Measurements from ENCODE around the gene CDC7. TPM values are rescaled to one million over a fixed set of nuclear protein-coding genes. Genes with fewer than 3 reads are reported as not detected.

The CDC7 gene
- total RNA-seq, 1 donor from 2014 or later: 16.3 TPM

DNA sequence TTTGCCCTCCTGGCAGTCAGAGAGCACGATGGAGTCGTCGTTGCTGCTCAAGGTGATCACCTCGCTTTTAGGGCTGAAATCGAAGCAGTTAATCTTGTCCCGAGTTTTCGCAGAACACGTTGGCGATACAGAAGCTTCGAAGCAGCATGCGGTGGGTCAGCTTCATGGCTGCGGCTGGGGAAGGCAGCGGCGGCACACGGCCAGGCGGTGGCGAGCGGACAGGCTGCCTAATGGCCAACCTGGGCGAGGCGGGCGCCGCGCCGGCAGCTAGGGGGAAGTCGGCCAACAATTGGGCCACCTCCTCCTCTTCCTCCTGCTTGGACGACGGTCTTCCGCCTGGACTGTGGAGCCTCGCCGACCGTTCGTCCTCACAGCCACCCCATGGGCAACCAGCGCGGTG is 34.8 kb downstream of the CDC7 start:
- H3K27ac Mint-ChIP-seq: no peak overlapping the region
- no peaks in the 10 kb centered on the region for H3K9me3 Mint-ChIP-seq
- no peak overlapping the region for H3K4me3 Mint-ChIP-seq
- H3K36me3 Mint-ChIP-seq: no peaks in the 10 kb centered on the region
- H3K4me1 Mint-ChIP-seq: no peaks in the 10 kb centered on the region
- DNase-seq (ENCODE audit: low spot score in 2 of 2, unreplicated experiment in 2 of 2): no peak
- peaks cover 6% of the 10 kb centered on the region for H3K27me3 Mint-ChIP-seq (ENCODE audit: low read depth)
- TF ChIP-seq, protein P1, sequence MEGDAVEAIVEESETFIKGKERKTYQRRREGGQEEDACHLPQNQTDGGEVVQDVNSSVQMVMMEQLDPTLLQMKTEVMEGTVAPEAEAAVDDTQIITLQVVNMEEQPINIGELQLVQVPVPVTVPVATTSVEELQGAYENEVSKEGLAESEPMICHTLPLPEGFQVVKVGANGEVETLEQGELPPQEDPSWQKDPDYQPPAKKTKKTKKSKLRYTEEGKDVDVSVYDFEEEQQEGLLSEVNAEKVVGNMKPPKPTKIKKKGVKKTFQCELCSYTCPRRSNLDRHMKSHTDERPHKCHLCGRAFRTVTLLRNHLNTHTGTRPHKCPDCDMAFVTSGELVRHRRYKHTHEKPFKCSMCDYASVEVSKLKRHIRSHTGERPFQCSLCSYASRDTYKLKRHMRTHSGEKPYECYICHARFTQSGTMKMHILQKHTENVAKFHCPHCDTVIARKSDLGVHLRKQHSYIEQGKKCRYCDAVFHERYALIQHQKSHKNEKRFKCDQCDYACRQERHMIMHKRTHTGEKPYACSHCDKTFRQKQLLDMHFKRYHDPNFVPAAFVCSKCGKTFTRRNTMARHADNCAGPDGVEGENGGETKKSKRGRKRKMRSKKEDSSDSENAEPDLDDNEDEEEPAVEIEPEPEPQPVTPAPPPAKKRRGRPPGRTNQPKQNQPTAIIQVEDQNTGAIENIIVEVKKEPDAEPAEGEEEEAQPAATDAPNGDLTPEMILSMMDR (IDR thresholded peaks at IDR 0.05; ENCODE audit: unreplicated experiment): no peak

DNA sequence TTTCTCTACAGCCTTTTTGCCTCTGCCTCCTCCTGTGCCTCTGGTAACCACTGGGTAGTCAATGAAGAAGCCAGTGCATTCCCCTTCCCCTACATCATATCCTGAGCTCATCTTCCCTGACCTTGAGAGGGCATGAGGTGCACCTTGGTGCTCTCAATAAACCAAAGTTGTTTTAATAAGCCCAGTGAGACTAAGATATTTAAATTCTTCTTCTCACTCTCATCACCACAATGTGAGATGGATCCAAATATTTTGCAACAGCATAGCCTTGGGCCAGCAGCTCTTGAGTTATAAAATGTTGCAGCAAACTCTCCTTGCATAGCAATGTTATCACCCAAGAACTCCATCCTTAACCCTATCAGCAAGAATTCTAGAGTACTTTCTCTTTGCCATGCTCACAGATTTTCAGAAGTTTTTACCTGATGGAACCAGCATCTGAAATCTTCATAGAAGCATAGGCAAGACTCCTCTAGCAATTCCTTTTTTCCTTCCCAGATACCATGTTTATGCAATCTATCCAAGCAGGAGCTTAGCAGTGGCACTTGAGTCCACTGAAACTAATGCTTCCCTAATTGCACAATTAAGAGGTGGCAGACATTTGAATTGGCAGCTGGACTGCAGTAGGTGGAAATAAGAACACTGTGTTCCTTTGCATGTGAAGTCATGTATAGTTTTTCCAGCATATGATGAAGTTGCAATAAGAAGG is 36.8 kb downstream of the CDC7 start:
- no peaks in the 10 kb centered on the region for H3K4me1 Mint-ChIP-seq
- peaks cover 12% of the 10 kb centered on the region for H3K27me3 Mint-ChIP-seq (ENCODE audit: low read depth)
- DNase-seq (ENCODE audit: low spot score in 2 of 2, unreplicated experiment in 2 of 2): no peak
- H3K27ac Mint-ChIP-seq: no peak overlapping the region
- no peaks in the 10 kb centered on the region for H3K9me3 Mint-ChIP-seq
- H3K4me3 Mint-ChIP-seq: no peak overlapping the region
- H3K36me3 Mint-ChIP-seq: no peaks in the 10 kb centered on the region
- TF ChIP-seq, protein P1 (IDR thresholded peaks at IDR 0.05; ENCODE audit: unreplicated experiment): no peak

DNA sequence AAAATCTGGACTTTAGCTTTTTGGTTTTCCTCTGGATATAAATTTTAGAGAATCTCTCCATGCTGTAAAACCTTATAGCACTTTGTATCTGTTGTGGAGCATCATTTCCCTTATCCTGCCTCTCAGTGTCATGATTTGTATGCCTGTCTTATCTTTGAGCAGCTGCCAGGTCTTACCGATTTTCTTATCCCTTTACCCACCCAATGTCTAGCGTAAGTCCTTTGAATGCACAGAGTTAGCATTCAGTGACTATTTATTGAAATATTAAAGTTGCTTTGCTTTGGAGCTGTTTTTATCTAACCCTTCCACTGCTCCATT is 37.3 kb downstream of the CDC7 start:
- H3K9me3 Mint-ChIP-seq: no peaks in the 10 kb centered on the region
- no peaks in the 10 kb centered on the region for H3K36me3 Mint-ChIP-seq

DNA sequence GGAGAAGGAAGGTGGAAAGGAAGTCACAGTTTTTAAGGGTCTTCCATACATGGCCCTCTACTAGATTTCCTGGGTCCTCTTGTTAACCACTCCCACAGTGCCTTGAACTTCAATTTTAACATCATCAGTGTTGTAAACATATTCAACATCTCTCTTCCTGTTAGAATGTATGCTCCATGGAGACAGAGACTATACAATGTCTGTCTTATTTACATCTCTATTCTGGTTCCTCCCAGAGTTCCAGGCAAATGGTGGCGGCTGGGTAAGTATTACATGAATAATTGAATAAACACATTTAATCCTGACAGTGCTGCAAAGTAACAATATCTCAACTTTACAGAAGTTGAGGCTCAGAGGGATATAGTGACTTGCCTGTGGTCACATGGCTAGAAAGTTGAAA is 40.3 kb downstream of the CDC7 start:
- Mint-ChIP-seq H3K36me3 (no peaks in the 10 kb centered on the region), H3K4me1 (no peaks in the 10 kb centered on the region), H3K9me3 (no peaks in the 10 kb centered on the region), H3K4me3 (no peak overlapping the region), H3K27me3 (ENCODE audit: low read depth) (peaks cover 19% of the 10 kb centered on the region), H3K27ac (no peak overlapping the region)
- DNase-seq (ENCODE audit: low spot score in 2 of 2, unreplicated experiment in 2 of 2): no peak
- TF ChIP-seq, protein P1 (IDR thresholded peaks at IDR 0.05; ENCODE audit: unreplicated experiment): no peak

More for the DNA sequence above, 37.3 kb downstream of the CDC7 start:
- Mint-ChIP-seq H3K4me1 (no peaks in the 10 kb centered on the region), H3K4me3 (no peak overlapping the region), H3K27ac (no peak overlapping the region), H3K27me3 (ENCODE audit: low read depth) (peaks cover 12% of the 10 kb centered on the region)
- no peak for DNase-seq (ENCODE audit: low spot score in 2 of 2, unreplicated experiment in 2 of 2)
- TF ChIP-seq, protein P1 (IDR thresholded peaks at IDR 0.05; ENCODE audit: unreplicated experiment): no peak

DNA sequence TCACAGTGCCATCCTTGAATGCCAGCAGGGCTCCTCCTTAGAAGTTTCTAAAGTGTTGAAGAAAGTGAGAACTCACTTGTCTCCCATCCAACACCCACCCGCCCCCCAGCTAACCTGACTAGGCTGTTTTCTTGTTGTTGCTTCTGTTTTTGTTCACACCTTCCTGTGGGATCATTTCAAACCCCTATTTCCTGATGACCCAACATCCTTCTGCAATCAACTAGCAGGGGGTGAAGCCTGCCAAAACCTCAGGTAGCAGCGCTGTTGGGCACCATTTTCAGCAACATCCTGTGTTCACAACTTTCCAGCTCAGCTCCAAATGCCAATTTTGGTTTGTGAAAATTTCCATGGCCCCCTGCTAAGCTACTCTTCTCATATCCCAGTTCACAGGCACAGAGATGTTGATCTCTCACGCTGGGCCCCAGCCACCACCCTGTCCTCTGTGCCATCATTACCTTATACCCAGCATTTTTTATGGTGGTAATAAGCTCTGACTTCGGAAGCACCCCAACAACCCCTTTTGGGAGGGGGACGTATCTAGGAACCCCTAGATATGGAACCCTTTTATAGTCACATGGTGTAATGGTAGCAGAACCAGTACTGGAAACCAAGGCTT is 41.4 kb downstream of the CDC7 start:
- Mint-ChIP-seq H3K36me3 (no peaks in the 10 kb centered on the region), H3K4me1 (no peaks in the 10 kb centered on the region), H3K4me3 (no peak overlapping the region), H3K27ac (no peak overlapping the region), H3K27me3 (ENCODE audit: low read depth) (peaks cover 19% of the 10 kb centered on the region), H3K9me3 (no peaks in the 10 kb centered on the region)
- TF ChIP-seq, protein P1 (IDR thresholded peaks at IDR 0.05; ENCODE audit: unreplicated experiment): no peak
- DNase-seq (ENCODE audit: low spot score in 2 of 2, unreplicated experiment in 2 of 2): no peak

Data from mesothelial cell of epicardium (in vitro differentiated cells).